ENCODE measurements around the gene UACA. TPM values are rescaled to one million over a fixed set of nuclear protein-coding genes. Genes with fewer than 3 reads are reported as not detected.
A peak's percentile ranks its signal among the peaks of the same experiment; 100 is the strongest.

Gene UACA
- total RNA-seq, 1 experiment from 2014 or later = 141 TPM

GRCh38 chr15:70653426-70653825, 109.9 kb downstream of the UACA start:
- ChIA-PET CTCF (interaction anchor here (0.6 to 1.2 kb wide), 5 partner anchors 68 to 222 kb away, joined by 3 to 5 read pairs (median 3); no protein-coding TSS in a partner anchor), POLR2A (interaction anchor here (0.6 to 1.1 kb wide), 4 partner anchors 108 to 554 kb away, joined by 8 to 13 read pairs (median 10); no protein-coding TSS in a partner anchor)
- no peaks in the 10 kb centered on the region for H3K36me3 ChIP-seq (ENCODE audit: control insufficient read depth, insufficient read depth, low read length)
- peaks cover 68% of the 10 kb centered on the region for H3K36me3 Mint-ChIP-seq (ENCODE audit: insufficient read depth, unreplicated experiment)
- no TSS peak for BruUV-seq (replicated peaks)
- H3K27ac Mint-ChIP-seq (ENCODE audit: unreplicated experiment) = no peak overlapping the region
- TF ChIP-seq CTCF (IDR thresholded peaks at IDR 0.05; ENCODE audit: insufficient read depth in 1 of 2, low read depth in 1 of 2, low read length in 1 of 2, severe bottlenecking in 1 of 2, unreplicated experiment in 1 of 2) = no peak
- no peaks in the 10 kb centered on the region for H3K27me3 Mint-ChIP-seq (ENCODE audit: insufficient read depth, unreplicated experiment)
- peaks cover 21% of the 10 kb centered on the region for H3K4me1 Mint-ChIP-seq (ENCODE audit: low read depth, unreplicated experiment)
- H3K4me3 Mint-ChIP-seq (ENCODE audit: unreplicated experiment) = no peak overlapping the region
- H3K9me3 Mint-ChIP-seq (ENCODE audit: unreplicated experiment) = no peaks in the 10 kb centered on the region
- no peak for DNase-seq
- H3K9me3 ChIP-seq = no peaks in the 10 kb centered on the region
- no peaks in the 10 kb centered on the region for H3K27me3 ChIP-seq (replicated peaks; ENCODE audit: control insufficient read depth, insufficient read depth, low read length)
- no peak overlapping the region for H3K4me3 ChIP-seq (ENCODE audit: low read depth, low read length)
- intact Hi-C loops (cut with micrococcal nuclease; ENCODE audit: unreplicated experiment) = no loop called here
- peaks cover 38% of the 10 kb centered on the region for H3K4me1 ChIP-seq

DNA sequence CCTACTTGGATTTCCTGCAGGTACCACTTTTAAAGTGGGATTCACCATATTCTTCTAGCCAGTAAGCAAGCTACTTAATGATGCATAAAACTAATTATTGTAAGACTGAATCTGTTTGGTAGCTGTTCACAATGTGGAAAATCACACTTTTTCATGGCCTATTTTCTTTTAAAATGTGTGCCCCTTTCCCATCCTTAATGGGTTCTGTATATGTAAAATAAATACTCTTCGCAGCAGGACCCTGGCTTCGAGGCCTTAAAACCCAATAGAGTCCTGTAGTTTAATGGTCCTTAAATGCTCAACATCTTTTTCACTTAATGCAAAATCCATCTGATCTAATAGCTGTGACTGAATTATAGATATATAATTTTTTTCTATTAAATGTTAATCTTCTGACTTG, 111.0 kb downstream of the UACA start:
- Mint-ChIP-seq H3K4me1 (ENCODE audit: low read depth, unreplicated experiment) (peaks cover 21% of the 10 kb centered on the region), H3K9me3 (ENCODE audit: unreplicated experiment) (no peaks in the 10 kb centered on the region), H3K4me3 (ENCODE audit: unreplicated experiment) (no peak overlapping the region), H3K27me3 (ENCODE audit: insufficient read depth, unreplicated experiment) (no peaks in the 10 kb centered on the region), H3K27ac (ENCODE audit: unreplicated experiment) (peak overlapping the region; percentile 48), H3K36me3 (ENCODE audit: insufficient read depth, unreplicated experiment) (peaks cover 62% of the 10 kb centered on the region)
- TF ChIP-seq CTCF (IDR thresholded peaks at IDR 0.05; ENCODE audit: insufficient read depth in 1 of 2, low read depth in 1 of 2, low read length in 1 of 2, severe bottlenecking in 1 of 2, unreplicated experiment in 1 of 2) = no peak
- H3K4me1 ChIP-seq = peaks cover 38% of the 10 kb centered on the region
- H3K4me3 ChIP-seq (ENCODE audit: low read depth, low read length) = no peak overlapping the region
- BruUV-seq (replicated peaks) = no TSS peak
- H3K36me3 ChIP-seq (ENCODE audit: control insufficient read depth, insufficient read depth, low read length) = no peaks in the 10 kb centered on the region
- ChIA-PET POLR2A (no interaction called here), CTCF (no interaction called here)
- no peak for DNase-seq
- no peaks in the 10 kb centered on the region for H3K9me3 ChIP-seq
- intact Hi-C loops (cut with micrococcal nuclease; ENCODE audit: unreplicated experiment) = no loop called here
- H3K27me3 ChIP-seq (replicated peaks; ENCODE audit: control insufficient read depth, insufficient read depth, low read length) = no peaks in the 10 kb centered on the region

GRCh38 chr15:70651303-70651845, 112.0 kb downstream of the UACA start:
- TF ChIP-seq CTCF (IDR thresholded peaks at IDR 0.05; ENCODE audit: insufficient read depth in 1 of 2, low read depth in 1 of 2, low read length in 1 of 2, severe bottlenecking in 1 of 2, unreplicated experiment in 1 of 2) = no peak
- Mint-ChIP-seq H3K9me3 (ENCODE audit: unreplicated experiment) (peaks cover 2% of the 10 kb centered on the region), H3K27me3 (ENCODE audit: insufficient read depth, unreplicated experiment) (no peaks in the 10 kb centered on the region), H3K4me3 (ENCODE audit: unreplicated experiment) (no peak overlapping the region), H3K4me1 (ENCODE audit: low read depth, unreplicated experiment) (peaks cover 21% of the 10 kb centered on the region), H3K27ac (ENCODE audit: unreplicated experiment) (no peak overlapping the region), H3K36me3 (ENCODE audit: insufficient read depth, unreplicated experiment) (peaks cover 53% of the 10 kb centered on the region)
- Histone ChIP-seq H3K27me3 (replicated peaks; ENCODE audit: control insufficient read depth, insufficient read depth, low read length) (no peaks in the 10 kb centered on the region), H3K4me3 (ENCODE audit: low read depth, low read length) (no peak overlapping the region), H3K36me3 (ENCODE audit: control insufficient read depth, insufficient read depth, low read length) (no peaks in the 10 kb centered on the region), H3K9me3 (no peaks in the 10 kb centered on the region), H3K4me1 (peaks cover 38% of the 10 kb centered on the region)
- BruUV-seq (replicated peaks) = no TSS peak
- ChIA-PET POLR2A (no interaction called here), CTCF (no interaction called here)
- intact Hi-C loops (cut with micrococcal nuclease; ENCODE audit: unreplicated experiment) = no loop called here
- no peak for DNase-seq

Data from Caco-2 (cell line).